Inflammatory macrophage treated with lipopolysaccharide for 1 hour (primary cell): Measurements from ENCODE around the gene OR2T3.
"Not testable (repeated sequence)": the region's sequence is repeated elsewhere in the genome, so short reads cannot be mapped to it uniquely, and the experiment has no call there.

Source experiments
- DNase-seq, 2 donors: peaks; one replicate each; pipeline ENCODE4 v3.0.0-alpha.2; 2020 to 2022

Gene OR2T3

DNA sequence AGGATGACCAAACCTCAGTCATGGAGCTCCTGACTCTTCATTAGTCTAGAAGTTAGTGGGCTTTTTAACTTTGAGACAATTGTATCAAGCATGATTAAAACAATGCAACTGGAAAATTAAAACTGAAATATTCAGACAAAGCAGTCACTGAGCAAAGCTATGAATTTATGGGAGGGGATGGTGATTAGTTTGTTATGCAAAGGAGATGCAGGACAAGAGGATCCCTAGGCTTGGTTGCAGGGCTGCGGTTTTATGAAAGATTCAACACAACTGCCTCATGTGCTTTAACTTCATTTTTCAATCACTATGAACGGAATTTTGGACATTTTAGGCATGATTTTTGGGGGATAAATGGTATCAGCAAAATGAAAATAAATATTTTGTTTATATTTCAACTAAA is 1.0 kb upstream of the OR2T3 start:
- DNase-seq = not testable (repeated sequence)

DNA sequence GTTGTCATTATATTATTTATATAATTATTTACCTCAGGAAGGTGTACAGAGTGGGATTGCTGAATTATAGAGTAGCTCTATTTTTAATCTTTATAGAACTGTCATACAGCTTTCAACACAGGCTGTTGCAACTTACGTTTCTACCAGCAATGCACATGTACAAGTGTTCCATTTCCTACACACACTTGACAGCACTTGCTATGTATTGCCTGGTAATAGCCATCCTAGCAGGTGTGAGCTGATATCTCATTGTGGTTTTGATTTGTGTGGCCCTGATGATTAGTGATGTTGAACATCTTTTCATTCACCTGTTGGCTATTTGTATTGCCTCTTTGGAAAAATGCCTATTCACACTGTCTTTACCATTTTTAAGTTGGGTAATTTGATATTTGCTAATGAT is 2.5 kb downstream of the OR2T3 start:
- not testable (repeated sequence) for DNase-seq

DNA sequence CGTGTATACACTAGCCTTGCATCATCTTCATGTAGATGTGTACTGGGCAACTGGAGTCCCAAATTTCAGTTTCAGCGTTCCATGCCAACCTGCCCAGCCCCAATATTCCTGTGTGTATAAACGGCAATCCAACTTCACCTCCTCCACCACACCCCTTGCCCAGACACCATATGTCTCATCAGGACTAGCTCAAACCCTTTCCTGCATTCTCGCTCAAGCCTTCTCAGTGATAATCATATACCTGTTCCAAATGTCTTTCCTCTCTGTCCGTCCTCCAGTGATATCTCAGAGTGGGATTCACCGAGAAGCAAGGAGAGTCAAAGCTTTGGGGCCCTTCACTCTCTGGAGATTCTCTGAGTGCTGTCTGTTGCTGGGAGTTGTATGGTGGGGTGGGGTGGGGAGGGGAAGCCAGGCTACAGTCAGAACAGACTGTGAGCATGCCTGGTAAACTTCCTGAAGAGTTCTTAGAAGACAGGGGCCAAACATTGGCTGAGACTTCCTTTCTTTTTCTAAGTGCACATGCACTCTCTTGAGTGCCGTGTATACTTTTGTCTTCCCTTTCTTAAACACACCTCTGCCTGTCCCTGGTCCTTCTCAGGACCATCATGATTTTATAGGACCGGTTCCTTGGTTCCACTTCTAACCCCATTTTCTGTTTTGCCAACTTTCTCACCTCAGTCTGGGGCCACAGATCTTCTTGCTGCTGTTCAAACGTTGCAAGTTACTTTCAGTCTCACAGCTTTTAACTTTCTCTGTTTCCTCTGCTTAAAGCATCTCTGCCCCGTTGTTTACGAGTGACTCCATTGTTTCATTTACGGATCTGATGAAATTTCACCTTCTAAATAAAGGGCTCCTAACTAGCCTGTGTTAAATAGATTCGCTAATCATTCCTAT is 8.8 kb downstream of the OR2T3 start:
- DNase-seq = not testable (repeated sequence)

GRCh38 chr1:248488289-248488688 is 15.1 kb downstream of the OR2T3 start, which contains the start of gene OR2T5:
OR2T5 (plus strand) TSS chr1:248488589; CDS start chr1:248488589, 0 bp downstream.
- not testable (repeated sequence) for DNase-seq

GRCh38 chr1:248496661-248497060 is 23.5 kb downstream of the OR2T3 start:
- DNase-seq = not testable (repeated sequence)

GRCh38 chr1:248500305-248501035 is 27.3 kb downstream of the OR2T3 start:
- not testable (repeated sequence) for DNase-seq

GRCh38 chr1:248507773-248508172 is 34.6 kb downstream of the OR2T3 start, which contains the start of gene OR2G6:
OR2G6 (plus strand) TSS chr1:248508073; CDS start chr1:248521647, 13,574 bp downstream.
- DNase-seq = not testable (repeated sequence)

DNA sequence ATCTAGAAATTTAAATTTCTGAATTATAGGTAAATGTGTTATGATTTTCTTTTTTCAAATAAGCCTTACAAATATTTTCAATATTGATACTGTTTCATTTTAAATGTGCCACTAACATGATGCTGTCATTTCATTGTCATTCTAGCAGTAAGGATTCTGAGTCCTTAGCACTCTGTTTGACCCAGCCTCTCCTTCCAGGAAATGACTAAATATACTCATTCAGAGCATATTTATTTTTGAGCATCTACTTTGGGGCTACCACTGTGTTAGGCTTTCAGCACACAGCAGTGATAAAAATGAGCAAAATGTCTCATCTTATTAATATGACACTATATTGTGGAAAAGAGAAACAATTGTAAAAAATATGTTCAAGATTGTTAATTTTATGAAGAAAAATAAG is 37.1 kb downstream of the OR2T3 start:
- not testable (repeated sequence) for DNase-seq

GRCh38 chr1:248521856-248522255 is 48.7 kb downstream of the OR2T3 start:
- no peak for DNase-seq
